K562 (cell line): ENCODE measurements around the gene TJP3. TPM values are rescaled to one million over a fixed set of nuclear protein-coding genes. Genes with fewer than 3 reads are reported as not detected.

ENCODE experiments used
- ATAC-seq: fragments of 200-7000 bp; cut with Tn5 transposase; 3 replicates; pipeline ENCODE4 v1.9.1; 2020; ENCODE audit warnings: moderate library complexity
- BruUV-seq: library from RNA; stranded (reverse); fragments of 400-500 nt; replicated peaks from 2 replicates; lab custom pipeline; 2021; lab: Mats Ljungman, UMichigan
- CTCF ChIA-PET: fragments of 300-600 bp; formaldehyde crosslinking; extraction: SDS; loops from one replicate; lab custom pipeline; 2021; ENCODE audit warnings: low intra/inter-chr PET ratio; lab: Yijun Ruan, JAX
- POLR2A ChIA-PET: fragments of 300-600, 350-650 bp; sonication (Branson Sonifier 250); formaldehyde crosslinking; extraction: SDS; loops from one replicate; lab custom pipeline; 2021; ENCODE audit warnings: antibody characterized with exemption, inconsistent platforms; lab: Yijun Ruan, JAX
- DNase-seq, 4 experiments: peaks; one replicate each; pipeline versions ENCODE4 v3.0.0 to v3.0.0-alpha.2; 2011 to 2018; ENCODE audit warnings: low spot score in 3 of 4, mixed read lengths in 3 of 4; ENCODE audit errors: extremely low read depth in 1 of 4
- FAIRE-seq: peaks from 2 replicates; lab custom pipeline; 2011; peaks lifted over from hg19 to GRCh38; lab: Jason Lieb, UNC
- H2AFZ ChIP-seq: 2 replicates; pipeline ENCODE4 v1.6.0; 2011; ENCODE audit warnings: low read depth, low read length, control low read depth, inconsistent platforms
- H3K27ac ChIP-seq: fragments of 200-600 bp; 3 replicates; pipeline ENCODE4 v1.8.0; 2011; ENCODE audit warnings: low read depth, mild to moderate bottlenecking, control low read depth, inconsistent platforms, low read length, moderate library complexity, mixed read lengths; ENCODE audit errors: extremely low read depth
- H3K27me3 ChIP-seq, 2 experiments: fragments of 300-600 bp in 1 of 2; 2 replicates in 1 of 2; 3 replicates in 1 of 2; pipeline versions ENCODE4 v1.6.0 to v1.8.0; 2011; ENCODE audit warnings: inconsistent platforms in 2 of 2, low read length in 2 of 2, mild to moderate bottlenecking in 1 of 2, mixed read lengths in 1 of 2, moderate library complexity in 1 of 2; ENCODE audit not compliant: control insufficient read depth in 2 of 2, insufficient read depth in 2 of 2
- H3K36me3 ChIP-seq: fragments of 300-600 bp; 3 replicates; pipeline ENCODE4 v1.8.0; 2011; ENCODE audit warnings: mild to moderate bottlenecking, low read length, inconsistent platforms; ENCODE audit not compliant: control insufficient read depth, insufficient read depth
- H3K4me1 ChIP-seq, 2 experiments: fragments of 200-600 bp in 1 of 2; replicated peaks in 1 of 2; 2 replicates in 1 of 2; 3 replicates in 1 of 2; pipeline versions ENCODE4 v1.5.1 to v1.8.0; 2011; ENCODE audit warnings: inconsistent platforms in 2 of 2, low read length in 2 of 2, mild to moderate bottlenecking in 1 of 2, mixed read lengths in 1 of 2, moderate library complexity in 1 of 2; ENCODE audit not compliant: control insufficient read depth in 2 of 2, insufficient read depth in 2 of 2
- H3K4me2 ChIP-seq: 2 replicates; pipeline ENCODE4 v1.6.1; 2011; ENCODE audit warnings: low read length, control low read depth, inconsistent platforms, mixed read lengths; ENCODE audit not compliant: insufficient read depth
- H3K4me3 ChIP-seq: fragments of 200-600 bp; sonication (generic), shearing (Covaris generic); 2 replicates; pipeline ENCODE4 v1.5.1; 2016; ENCODE audit warnings: control low read depth, inconsistent platforms
- H3K79me2 ChIP-seq: fragments of 200-600 bp; 3 replicates; pipeline ENCODE4 v1.8.0; 2011; ENCODE audit warnings: low read length, inconsistent platforms; ENCODE audit not compliant: control insufficient read depth, insufficient read depth
- H3K9ac ChIP-seq, 2 experiments: 2 replicates each; pipeline versions ENCODE4 v1.6.0 to v1.6.1; 2011; ENCODE audit warnings: low read depth in 2 of 2, low read length in 2 of 2, control low read depth in 1 of 2, inconsistent platforms in 1 of 2, mild to moderate bottlenecking in 1 of 2, mixed read lengths in 1 of 2; ENCODE audit not compliant: insufficient read depth in 1 of 2
- H3K9me1 ChIP-seq: one replicate; pipeline ENCODE4 v1.6.0; 2011; ENCODE audit warnings: inconsistent platforms, mild to moderate bottlenecking, low read length, moderate library complexity; ENCODE audit not compliant: control insufficient read depth, insufficient read depth
- H3K9me3 ChIP-seq: replicated peaks from 2 replicates; pipeline ENCODE4 v1.5.1; 2011; ENCODE audit warnings: low read depth, low read length, inconsistent platforms; ENCODE audit not compliant: control insufficient read depth, insufficient read depth
- H4K20me1 ChIP-seq: replicated peaks from 2 replicates; pipeline ENCODE4 v1.6.1; 2011; ENCODE audit warnings: low read length, inconsistent platforms, mixed read lengths; ENCODE audit not compliant: control insufficient read depth, insufficient read depth
- ARID3B ChIP-seq: fragments of 250-450 bp; sonication (Bioruptor Pico); IDR thresholded peaks from 2 replicates; pipeline ENCODE4 v1.4.0; 2020; ENCODE audit warnings: borderline replicate concordance
- BCOR ChIP-seq: fragments of 450-650 bp; IDR thresholded peaks from 2 replicates; pipeline ENCODE4 v1.6.1; 2016
- BHLHE40 ChIP-seq: IDR thresholded peaks from 2 replicates; pipeline ENCODE4 v1.6.1; 2011; ENCODE audit warnings: low read length, improper control_type of control experiment
- CBX2 ChIP-seq: fragments of 200-600 bp; sonication (generic); IDR thresholded peaks from one replicate; pipeline ENCODE4 v1.6.1; 2012; ENCODE audit warnings: mild to moderate bottlenecking, low read length, inconsistent platforms; ENCODE audit not compliant: insufficient read depth, poor library complexity, severe bottlenecking
- CC2D1A ChIP-seq: fragments of 450-650 bp; IDR thresholded peaks from 2 replicates; pipeline ENCODE4 v1.6.1; 2017; ENCODE audit warnings: mild to moderate bottlenecking
- E2F4 ChIP-seq: sonication (generic); formaldehyde crosslinking; IDR thresholded peaks from 2 replicates; pipeline ENCODE4 v1.8.0; 2022; ENCODE audit warnings: mild to moderate bottlenecking, low read depth, missing genetic modification reagents
- ESRRB ChIP-seq: fragments of 250-450 bp; sonication (Bioruptor Pico); IDR thresholded peaks from 2 replicates; pipeline ENCODE4 v1.5.0; 2020; ENCODE audit warnings: mild to moderate bottlenecking, moderate library complexity, borderline replicate concordance
- GMEB1 ChIP-seq: fragments of 250-450 bp; sonication (Bioruptor Pico); IDR thresholded peaks from 2 replicates; pipeline ENCODE4 v1.4.0; 2020; ENCODE audit warnings: mild to moderate bottlenecking
- KLF10 ChIP-seq: fragments of 250-450 bp; sonication (Bioruptor Pico); IDR thresholded peaks from 2 replicates; pipeline ENCODE4 v1.6.1; 2021; ENCODE audit warnings: matching md5 sums
- PCBP2 ChIP-seq: fragments of 200-400 bp; formaldehyde crosslinking; IDR thresholded peaks from 2 replicates; pipeline ENCODE4 v1.6.1; 2018; ENCODE audit warnings: low read length, low read depth, mild to moderate bottlenecking, moderate library complexity; ENCODE audit not compliant: poor library complexity, severe bottlenecking
- POLR2A ChIP-seq: fragments of 450-650 bp; conservative IDR thresholded peaks from 2 replicates; pipeline ENCODE4 v1.6.1; 2016
- RNF2 ChIP-seq: sonication (generic); IDR thresholded peaks from 2 replicates; pipeline ENCODE4 v1.6.1; 2016
- SRF ChIP-seq, 2 experiments: fragments of 250-450, 450-650 bp in 1 of 2; sonication (Bioruptor Pico) in 1 of 2; sonication (generic) in 1 of 2; formaldehyde crosslinking; IDR thresholded peaks; 2 replicates each; pipeline versions ENCODE4 v1.5.0 to v1.5.1; 2020 to 2022; ENCODE audit warnings: mild to moderate bottlenecking in 1 of 2, missing genetic modification reagents in 1 of 2
- ZBTB17 ChIP-seq: fragments of 450-650 bp; formaldehyde crosslinking; IDR thresholded peaks from 2 replicates; pipeline ENCODE4 v1.4.0; 2020; ENCODE audit warnings: mild to moderate bottlenecking
- ZNF512 ChIP-seq: IDR thresholded peaks from 2 replicates; pipeline ENCODE4 v1.6.1; 2016; ENCODE audit warnings: missing genetic modification characterization, missing compliant biosample characterization
- ZNF695 ChIP-seq: fragments of 450-650 bp; formaldehyde crosslinking; IDR thresholded peaks from 2 replicates; pipeline ENCODE4 v1.4.0; 2020; ENCODE audit warnings: mild to moderate bottlenecking, moderate library complexity
- ZNF79 ChIP-seq: fragments of 250-450 bp; sonication (Bioruptor Pico); IDR thresholded peaks from 2 replicates; pipeline ENCODE4 v1.4.0; 2020; ENCODE audit warnings: low read depth, mild to moderate bottlenecking, moderate library complexity
- WGBS: fragments of 100-300 bp; shearing (Covaris generic); methylation state at CpG from one replicate; pipeline ENCODE4 v1.1.6; 2016; ENCODE audit warnings: low coverage, mixed read lengths; ENCODE audit not compliant: insufficient coverage; ENCODE audit errors: missing lambda C conversion rate; 5-methylcytosine and 5-hydroxymethylcytosine counted together
- in situ Hi-C: fragments of 300-500 bp; cut with MboI; formaldehyde crosslinking; loops from 4 replicates; pipeline ENCODE4 v1.15.0; 2018; ENCODE audit warnings: inconsistent platforms, mixed read lengths
- intact Hi-C: fragments of 100-400 bp; cut with micrococcal nuclease; formaldehyde crosslinking; loops from 2 replicates; pipeline ENCODE4 v1.14.2; 2022
- polyA plus RNA-seq, 8 experiments: library from polyadenylated mRNA; depleted of rRNA in 4 of 8; stranded (reverse) in 5 of 8; unstranded in 3 of 8; fragments of >200 nt; fragmentation: Nextera tagmentation in 2 of 8; fragmentation: Illumina TruSeq in 1 of 8; extraction: Ambion mirVana in 2 of 8; extraction: Trizol in 1 of 8; gene quantifications; 2 replicates each; pipeline versions ENCODE4 v1.2.1 to v1.2.3, GENCODE V29; 2011 to 2014; ENCODE audit warnings: inconsistent platforms in 1 of 8, missing spikeins in 1 of 8
- total RNA-seq, 7 experiments: library from RNA; depleted of rRNA in 6 of 7; stranded (reverse); fragments of >200 nt in 6 of 7; fragmentation: Illumina TruSeq in 2 of 7; extraction: Trizol in 2 of 7; gene quantifications; 2 replicates each; pipeline versions ENCODE4 v1.2.1 to v1.2.3, GENCODE V29; 2011 to 2021; ENCODE audit warnings: low replicate concordance in 1 of 7

Gene TJP3
- total and polyA plus RNA-seq, 9 of the 15 experiments (the other 6 are each of a cell fraction or from before 2014, with no cell fraction given) = 0.11 to 2.4 (median 0.57) TPM; not detected in 1

GRCh38 chr19:3721131-3721886, 13.1 kb downstream of the TJP3 start:
- FAIRE-seq (peak; percentile 80), DNase-seq (peak; percentile 96 to 98 (median 98)), ATAC-seq (peak; percentile 85)
- BruUV-seq = no TSS peak
- no peaks in the 10 kb centered on the region for H3K27me3 ChIP-seq
- intact Hi-C loops = loop anchor here (2.0 to 5.0 kb wide), 3 partner anchors 41 to 126 kb away; partner anchors contain the start of gene MRPL54
- ChIA-PET CTCF (no interaction called here), POLR2A (interaction anchor here (0.6 kb wide), 1 partner anchor 1245 kb away, joined by 4 read pairs; no protein-coding TSS in a partner anchor)
- no peaks in the 10 kb centered on the region for H3K36me3 ChIP-seq
- H3K9me3 ChIP-seq = no peaks in the 10 kb centered on the region
- no peaks in the 10 kb centered on the region for H3K9me1 ChIP-seq
- H3K4me1 ChIP-seq = peaks cover 7 to 31% of the 10 kb centered on the region in 2 experiments; a peak in 3 of 5 replicates
- in situ Hi-C loops = no loop called here
- H3K27ac ChIP-seq = no peak overlapping the region
- H3K4me2 ChIP-seq = peak overlapping the region; percentile 61
- H2AFZ ChIP-seq = peak overlapping the region; percentile 77
- no peaks in the 10 kb centered on the region for H3K79me2 ChIP-seq
- H3K9ac ChIP-seq = peak overlapping the region in 1 of 2 experiments; percentile 48; a peak in 1 of 4 replicates
- H3K4me3 ChIP-seq = 0 out of 2 replicates have a peak overlapping the region, but pooled peaks have one; percentile 10
- H4K20me1 ChIP-seq = no peaks in the 10 kb centered on the region
- 12% methylated on average over 20 of the region's 46 CpGs for WGBS
- no peak for TF ChIP-seq ARID3B
- TF ChIP-seq PCBP2 = no peak
- TF ChIP-seq RNF2 = peak; percentile 94
- no peak for TF ChIP-seq ZNF695
- no peak for TF ChIP-seq SRF (CRISPR knock-in tag; IDR thresholded peaks at IDR 0.05)
- no peak for TF ChIP-seq POLR2A
- no peak for TF ChIP-seq E2F4 (CRISPR knock-in tag)
- no peak for TF ChIP-seq CBX2
- TF ChIP-seq BHLHE40 = peak; percentile 69
- no peak for TF ChIP-seq GMEB1 (CRISPR knock-in tag)
- no peak for TF ChIP-seq ZNF79 (CRISPR knock-in tag)
- peak; percentile 100 for TF ChIP-seq BCOR
- no peak for TF ChIP-seq KLF10 (CRISPR knock-in tag)
- TF ChIP-seq CC2D1A = peak; percentile 76
- no peak for TF ChIP-seq ZBTB17 (CRISPR knock-in tag)
- TF ChIP-seq ZNF512 (tag) = no peak
- no peak for TF ChIP-seq ESRRB (CRISPR knock-in tag)
